Stomach (tissue), 4 donors: ENCODE data around the gene TMOD1.
"Not testable (repeated sequence)": the region's sequence is repeated elsewhere in the genome, so short reads cannot be mapped to it uniquely, and the experiment has no call there.

Experiments used
- POLR2A ChIP-seq, 4 donors: fragments of 450-650 bp; IDR thresholded peaks; one replicate each; pipeline ENCODE4 v1.6.1; 2016; ENCODE audit warnings: antibody characterized with exemption in 4 of 4, control low read depth in 2 of 4, mild to moderate bottlenecking in 1 of 4, moderate library complexity in 1 of 4
- TF ChIP-seq, protein P1 (sequence below), 7 experiments: fragments of 450-650 bp in 4 of 7; fragments of 200-600 bp in 3 of 7; sonication (generic) in 3 of 7; IDR thresholded peaks; one replicate each; pipeline ENCODE4 v1.5.1; 2016 to 2019; ENCODE audit warnings: antibody characterized with exemption in 7 of 7, control low read depth in 2 of 7, mild to moderate bottlenecking in 1 of 7

DNA sequence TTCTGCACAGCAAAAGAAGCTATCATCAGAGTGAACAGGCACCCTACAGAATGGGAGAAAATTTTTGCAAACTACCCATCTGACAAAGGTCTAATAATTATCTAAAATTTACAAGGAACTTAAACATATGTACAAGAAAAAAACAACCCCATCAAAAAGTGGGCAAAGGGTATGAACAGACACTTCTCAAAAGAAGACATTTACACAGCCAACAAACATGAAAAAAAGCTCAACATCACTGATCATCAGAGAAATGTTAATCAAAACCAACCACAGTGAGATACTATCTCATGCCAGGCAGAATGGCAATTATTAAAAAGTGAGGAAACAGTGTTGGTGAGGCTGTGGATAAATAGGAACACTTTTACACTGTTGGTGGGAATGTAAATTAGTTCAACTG is 44.6 kb upstream of the TMOD1 start:
- TF ChIP-seq, protein P1, sequence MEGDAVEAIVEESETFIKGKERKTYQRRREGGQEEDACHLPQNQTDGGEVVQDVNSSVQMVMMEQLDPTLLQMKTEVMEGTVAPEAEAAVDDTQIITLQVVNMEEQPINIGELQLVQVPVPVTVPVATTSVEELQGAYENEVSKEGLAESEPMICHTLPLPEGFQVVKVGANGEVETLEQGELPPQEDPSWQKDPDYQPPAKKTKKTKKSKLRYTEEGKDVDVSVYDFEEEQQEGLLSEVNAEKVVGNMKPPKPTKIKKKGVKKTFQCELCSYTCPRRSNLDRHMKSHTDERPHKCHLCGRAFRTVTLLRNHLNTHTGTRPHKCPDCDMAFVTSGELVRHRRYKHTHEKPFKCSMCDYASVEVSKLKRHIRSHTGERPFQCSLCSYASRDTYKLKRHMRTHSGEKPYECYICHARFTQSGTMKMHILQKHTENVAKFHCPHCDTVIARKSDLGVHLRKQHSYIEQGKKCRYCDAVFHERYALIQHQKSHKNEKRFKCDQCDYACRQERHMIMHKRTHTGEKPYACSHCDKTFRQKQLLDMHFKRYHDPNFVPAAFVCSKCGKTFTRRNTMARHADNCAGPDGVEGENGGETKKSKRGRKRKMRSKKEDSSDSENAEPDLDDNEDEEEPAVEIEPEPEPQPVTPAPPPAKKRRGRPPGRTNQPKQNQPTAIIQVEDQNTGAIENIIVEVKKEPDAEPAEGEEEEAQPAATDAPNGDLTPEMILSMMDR (IDR thresholded peaks at IDR 0.05) = not testable (repeated sequence)
- not testable (repeated sequence) for TF ChIP-seq POLR2A (IDR thresholded peaks at IDR 0.05)
